GM23338 (cell line): ENCODE results near the gene MICAL3.

Source experiments
- CREB1 ChIP-seq: fragments of 250-450 bp; sonication (Bioruptor Pico); IDR thresholded peaks from 2 replicates; pipeline ENCODE4 v1.5.0; 2020; ENCODE audit warnings: low read depth, mild to moderate bottlenecking, moderate library complexity
- EZH2 ChIP-seq: fragments of 200-600 bp; sonication (generic); IDR thresholded peaks from one replicate; pipeline ENCODE4 v1.8.0; 2017; ENCODE audit warnings: antibody characterized with exemption, mild to moderate bottlenecking, low read depth; ENCODE audit not compliant: unreplicated experiment
- EZH2phosphoT487 ChIP-seq: fragments of 200-600 bp; sonication (generic); IDR thresholded peaks from one replicate; pipeline ENCODE4 v1.8.1; 2018; ENCODE audit warnings: antibody characterized with exemption; ENCODE audit not compliant: unreplicated experiment
- JUNB ChIP-seq: IDR thresholded peaks from one replicate; pipeline ENCODE4 v1.6.1; 2016; ENCODE audit warnings: antibody characterized with exemption; ENCODE audit not compliant: unreplicated experiment
- NANOG ChIP-seq: IDR thresholded peaks from 2 replicates; pipeline ENCODE4 v1.6.1; 2016; ENCODE audit warnings: antibody characterized with exemption, borderline replicate concordance
- POLR2AphosphoS5 ChIP-seq: IDR thresholded peaks from 2 replicates; pipeline ENCODE4 v1.6.1; 2016; ENCODE audit warnings: antibody characterized with exemption, low read depth
- STAT1 ChIP-seq: IDR thresholded peaks from one replicate; pipeline ENCODE4 v1.6.1; 2016; ENCODE audit warnings: antibody characterized with exemption; ENCODE audit not compliant: unreplicated experiment
- ZNF114 ChIP-seq: fragments of 250-450 bp; sonication (Bioruptor Pico); IDR thresholded peaks from 2 replicates; pipeline ENCODE4 v1.5.0; 2020; ENCODE audit warnings: mild to moderate bottlenecking, moderate library complexity
- TF ChIP-seq, protein P1 (sequence below), 2 experiments: fragments of 200-600 bp in 1 of 2; sonication (generic) in 1 of 2; conservative IDR thresholded peaks; 2 replicates each; pipeline versions ENCODE4 v1.5.1 to v1.6.1; 2016 to 2017; ENCODE audit warnings: antibody characterized with exemption in 2 of 2, low read depth in 2 of 2, mild to moderate bottlenecking in 2 of 2, moderate library complexity in 1 of 2
- TF ChIP-seq, protein P2 (sequence below): IDR thresholded peaks from one replicate; pipeline ENCODE4 v1.6.1; 2018; ENCODE audit warnings: antibody characterized with exemption; ENCODE audit not compliant: unreplicated experiment
- TF ChIP-seq, protein P3 (sequence below): IDR thresholded peaks from 2 replicates; pipeline ENCODE4 v1.6.1; 2016; ENCODE audit warnings: antibody characterized with exemption
- TF ChIP-seq, protein P4 (sequence below): fragments of 250-450 bp; sonication (Bioruptor Pico); IDR thresholded peaks from 2 replicates; pipeline ENCODE4 v1.5.0; 2020; ENCODE audit warnings: mild to moderate bottlenecking, moderate library complexity

DNA sequence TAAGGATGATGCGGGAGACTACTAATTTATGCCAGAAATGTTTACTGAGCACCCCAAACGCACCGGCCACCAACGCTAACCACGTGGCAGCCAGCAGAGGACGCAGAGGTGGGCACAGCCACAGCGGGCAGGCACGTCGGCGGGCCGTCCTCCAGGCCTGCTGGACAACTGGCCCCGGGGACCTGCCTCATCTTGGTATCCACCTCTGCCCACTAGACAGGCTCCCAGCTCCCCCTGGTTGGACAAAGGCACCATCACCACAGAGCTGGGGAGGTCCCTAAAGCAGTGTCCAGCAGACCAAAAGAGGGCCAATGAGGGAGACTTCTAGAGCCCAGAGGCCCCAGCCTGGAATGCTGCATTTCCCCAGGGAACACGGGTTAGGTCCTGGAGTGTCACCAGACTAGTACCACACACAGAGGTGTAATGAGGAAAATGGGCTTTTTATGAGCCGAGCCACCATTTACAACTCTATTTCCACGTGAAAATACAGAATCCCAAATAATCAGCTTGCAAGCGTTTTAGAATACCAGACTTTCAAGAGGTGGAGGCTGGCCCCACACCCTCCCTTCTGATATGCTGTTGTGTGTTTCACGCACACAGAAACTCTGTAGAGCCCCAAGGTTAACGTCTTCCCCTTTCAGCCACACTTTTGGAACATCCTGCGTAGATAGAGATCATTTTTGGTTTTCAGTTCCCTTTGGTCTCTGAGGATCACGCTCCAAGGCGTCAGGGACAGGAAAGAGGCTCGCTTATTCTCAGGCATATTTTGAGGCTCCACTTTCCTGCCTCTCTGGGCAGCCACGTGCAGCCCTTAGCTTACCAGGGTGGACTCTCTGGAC lies 226.4 kb downstream of the MICAL3 start:
- no peak for TF ChIP-seq NANOG
- TF ChIP-seq, protein P1, sequence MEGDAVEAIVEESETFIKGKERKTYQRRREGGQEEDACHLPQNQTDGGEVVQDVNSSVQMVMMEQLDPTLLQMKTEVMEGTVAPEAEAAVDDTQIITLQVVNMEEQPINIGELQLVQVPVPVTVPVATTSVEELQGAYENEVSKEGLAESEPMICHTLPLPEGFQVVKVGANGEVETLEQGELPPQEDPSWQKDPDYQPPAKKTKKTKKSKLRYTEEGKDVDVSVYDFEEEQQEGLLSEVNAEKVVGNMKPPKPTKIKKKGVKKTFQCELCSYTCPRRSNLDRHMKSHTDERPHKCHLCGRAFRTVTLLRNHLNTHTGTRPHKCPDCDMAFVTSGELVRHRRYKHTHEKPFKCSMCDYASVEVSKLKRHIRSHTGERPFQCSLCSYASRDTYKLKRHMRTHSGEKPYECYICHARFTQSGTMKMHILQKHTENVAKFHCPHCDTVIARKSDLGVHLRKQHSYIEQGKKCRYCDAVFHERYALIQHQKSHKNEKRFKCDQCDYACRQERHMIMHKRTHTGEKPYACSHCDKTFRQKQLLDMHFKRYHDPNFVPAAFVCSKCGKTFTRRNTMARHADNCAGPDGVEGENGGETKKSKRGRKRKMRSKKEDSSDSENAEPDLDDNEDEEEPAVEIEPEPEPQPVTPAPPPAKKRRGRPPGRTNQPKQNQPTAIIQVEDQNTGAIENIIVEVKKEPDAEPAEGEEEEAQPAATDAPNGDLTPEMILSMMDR (conservative IDR thresholded peaks at IDR 0.05; ENCODE audit: low read depth in 2 of 2) = no peak
- TF ChIP-seq EZH2 = no peak
- TF ChIP-seq STAT1 = no peak
- no peak for TF ChIP-seq POLR2AphosphoS5
- TF ChIP-seq EZH2phosphoT487 = no peak
- TF ChIP-seq CREB1 (CRISPR knock-in tag) = no peak
- TF ChIP-seq, protein P2, sequence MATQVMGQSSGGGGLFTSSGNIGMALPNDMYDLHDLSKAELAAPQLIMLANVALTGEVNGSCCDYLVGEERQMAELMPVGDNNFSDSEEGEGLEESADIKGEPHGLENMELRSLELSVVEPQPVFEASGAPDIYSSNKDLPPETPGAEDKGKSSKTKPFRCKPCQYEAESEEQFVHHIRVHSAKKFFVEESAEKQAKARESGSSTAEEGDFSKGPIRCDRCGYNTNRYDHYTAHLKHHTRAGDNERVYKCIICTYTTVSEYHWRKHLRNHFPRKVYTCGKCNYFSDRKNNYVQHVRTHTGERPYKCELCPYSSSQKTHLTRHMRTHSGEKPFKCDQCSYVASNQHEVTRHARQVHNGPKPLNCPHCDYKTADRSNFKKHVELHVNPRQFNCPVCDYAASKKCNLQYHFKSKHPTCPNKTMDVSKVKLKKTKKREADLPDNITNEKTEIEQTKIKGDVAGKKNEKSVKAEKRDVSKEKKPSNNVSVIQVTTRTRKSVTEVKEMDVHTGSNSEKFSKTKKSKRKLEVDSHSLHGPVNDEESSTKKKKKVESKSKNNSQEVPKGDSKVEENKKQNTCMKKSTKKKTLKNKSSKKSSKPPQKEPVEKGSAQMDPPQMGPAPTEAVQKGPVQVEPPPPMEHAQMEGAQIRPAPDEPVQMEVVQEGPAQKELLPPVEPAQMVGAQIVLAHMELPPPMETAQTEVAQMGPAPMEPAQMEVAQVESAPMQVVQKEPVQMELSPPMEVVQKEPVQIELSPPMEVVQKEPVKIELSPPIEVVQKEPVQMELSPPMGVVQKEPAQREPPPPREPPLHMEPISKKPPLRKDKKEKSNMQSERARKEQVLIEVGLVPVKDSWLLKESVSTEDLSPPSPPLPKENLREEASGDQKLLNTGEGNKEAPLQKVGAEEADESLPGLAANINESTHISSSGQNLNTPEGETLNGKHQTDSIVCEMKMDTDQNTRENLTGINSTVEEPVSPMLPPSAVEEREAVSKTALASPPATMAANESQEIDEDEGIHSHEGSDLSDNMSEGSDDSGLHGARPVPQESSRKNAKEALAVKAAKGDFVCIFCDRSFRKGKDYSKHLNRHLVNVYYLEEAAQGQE = no peak
- TF ChIP-seq JUNB = no peak
- TF ChIP-seq, protein P3, sequence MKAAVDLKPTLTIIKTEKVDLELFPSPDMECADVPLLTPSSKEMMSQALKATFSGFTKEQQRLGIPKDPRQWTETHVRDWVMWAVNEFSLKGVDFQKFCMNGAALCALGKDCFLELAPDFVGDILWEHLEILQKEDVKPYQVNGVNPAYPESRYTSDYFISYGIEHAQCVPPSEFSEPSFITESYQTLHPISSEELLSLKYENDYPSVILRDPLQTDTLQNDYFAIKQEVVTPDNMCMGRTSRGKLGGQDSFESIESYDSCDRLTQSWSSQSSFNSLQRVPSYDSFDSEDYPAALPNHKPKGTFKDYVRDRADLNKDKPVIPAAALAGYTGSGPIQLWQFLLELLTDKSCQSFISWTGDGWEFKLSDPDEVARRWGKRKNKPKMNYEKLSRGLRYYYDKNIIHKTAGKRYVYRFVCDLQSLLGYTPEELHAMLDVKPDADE = no peak
- TF ChIP-seq, protein P4, sequence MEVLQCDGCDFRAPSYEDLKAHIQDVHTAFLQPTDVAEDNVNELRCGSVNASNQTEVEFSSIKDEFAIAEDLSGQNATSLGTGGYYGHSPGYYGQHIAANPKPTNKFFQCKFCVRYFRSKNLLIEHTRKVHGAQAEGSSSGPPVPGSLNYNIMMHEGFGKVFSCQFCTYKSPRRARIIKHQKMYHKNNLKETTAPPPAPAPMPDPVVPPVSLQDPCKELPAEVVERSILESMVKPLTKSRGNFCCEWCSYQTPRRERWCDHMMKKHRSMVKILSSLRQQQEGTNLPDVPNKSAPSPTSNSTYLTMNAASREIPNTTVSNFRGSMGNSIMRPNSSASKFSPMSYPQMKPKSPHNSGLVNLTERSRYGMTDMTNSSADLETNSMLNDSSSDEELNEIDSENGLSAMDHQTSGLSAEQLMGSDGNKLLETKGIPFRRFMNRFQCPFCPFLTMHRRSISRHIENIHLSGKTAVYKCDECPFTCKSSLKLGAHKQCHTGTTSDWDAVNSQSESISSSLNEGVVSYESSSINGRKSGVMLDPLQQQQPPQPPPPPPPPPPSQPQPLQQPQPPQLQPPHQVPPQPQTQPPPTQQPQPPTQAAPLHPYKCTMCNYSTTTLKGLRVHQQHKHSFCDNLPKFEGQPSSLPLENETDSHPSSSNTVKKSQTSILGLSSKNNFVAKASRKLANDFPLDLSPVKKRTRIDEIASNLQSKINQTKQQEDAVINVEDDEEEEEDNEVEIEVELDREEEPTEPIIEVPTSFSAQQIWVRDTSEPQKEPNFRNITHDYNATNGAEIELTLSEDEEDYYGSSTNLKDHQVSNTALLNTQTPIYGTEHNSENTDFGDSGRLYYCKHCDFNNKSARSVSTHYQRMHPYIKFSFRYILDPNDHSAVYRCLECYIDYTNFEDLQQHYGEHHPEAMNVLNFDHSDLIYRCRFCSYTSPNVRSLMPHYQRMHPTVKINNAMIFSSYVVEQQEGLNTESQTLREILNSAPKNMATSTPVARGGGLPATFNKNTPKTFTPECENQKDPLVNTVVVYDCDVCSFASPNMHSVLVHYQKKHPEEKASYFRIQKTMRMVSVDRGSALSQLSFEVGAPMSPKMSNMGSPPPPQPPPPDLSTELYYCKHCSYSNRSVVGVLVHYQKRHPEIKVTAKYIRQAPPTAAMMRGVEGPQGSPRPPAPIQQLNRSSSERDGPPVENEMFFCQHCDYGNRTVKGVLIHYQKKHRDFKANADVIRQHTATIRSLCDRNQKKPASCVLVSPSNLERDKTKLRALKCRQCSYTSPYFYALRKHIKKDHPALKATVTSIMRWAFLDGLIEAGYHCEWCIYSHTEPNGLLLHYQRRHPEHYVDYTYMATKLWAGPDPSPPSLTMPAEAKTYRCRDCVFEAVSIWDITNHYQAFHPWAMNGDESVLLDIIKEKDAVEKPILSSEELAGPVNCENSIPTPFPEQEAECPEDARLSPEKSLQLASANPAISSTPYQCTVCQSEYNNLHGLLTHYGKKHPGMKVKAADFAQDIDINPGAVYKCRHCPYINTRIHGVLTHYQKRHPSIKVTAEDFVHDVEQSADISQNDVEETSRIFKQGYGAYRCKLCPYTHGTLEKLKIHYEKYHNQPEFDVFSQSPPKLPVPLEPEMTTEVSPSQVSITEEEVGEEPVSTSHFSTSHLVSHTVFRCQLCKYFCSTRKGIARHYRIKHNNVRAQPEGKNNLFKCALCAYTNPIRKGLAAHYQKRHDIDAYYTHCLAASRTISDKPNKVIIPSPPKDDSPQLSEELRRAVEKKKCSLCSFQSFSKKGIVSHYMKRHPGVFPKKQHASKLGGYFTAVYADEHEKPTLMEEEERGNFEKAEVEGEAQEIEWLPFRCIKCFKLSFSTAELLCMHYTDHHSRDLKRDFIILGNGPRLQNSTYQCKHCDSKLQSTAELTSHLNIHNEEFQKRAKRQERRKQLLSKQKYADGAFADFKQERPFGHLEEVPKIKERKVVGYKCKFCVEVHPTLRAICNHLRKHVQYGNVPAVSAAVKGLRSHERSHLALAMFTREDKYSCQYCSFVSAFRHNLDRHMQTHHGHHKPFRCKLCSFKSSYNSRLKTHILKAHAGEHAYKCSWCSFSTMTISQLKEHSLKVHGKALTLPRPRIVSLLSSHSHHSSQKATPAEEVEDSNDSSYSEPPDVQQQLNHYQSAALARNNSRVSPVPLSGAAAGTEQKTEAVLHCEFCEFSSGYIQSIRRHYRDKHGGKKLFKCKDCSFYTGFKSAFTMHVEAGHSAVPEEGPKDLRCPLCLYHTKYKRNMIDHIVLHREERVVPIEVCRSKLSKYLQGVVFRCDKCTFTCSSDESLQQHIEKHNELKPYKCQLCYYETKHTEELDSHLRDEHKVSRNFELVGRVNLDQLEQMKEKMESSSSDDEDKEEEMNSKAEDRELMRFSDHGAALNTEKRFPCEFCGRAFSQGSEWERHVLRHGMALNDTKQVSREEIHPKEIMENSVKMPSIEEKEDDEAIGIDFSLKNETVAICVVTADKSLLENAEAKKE (CRISPR knock-in tag) = no peak
- TF ChIP-seq ZNF114 = no peak
